G401 (cell line): ENCODE measurements around the gene CCDC148. TPM values are rescaled to one million over a fixed set of nuclear protein-coding genes. Genes with fewer than 3 reads are reported as not detected.
"Not testable (repeated sequence)": the region's sequence is repeated elsewhere in the genome, so short reads cannot be mapped to it uniquely, and the experiment has no call there.

Experiments used
- DNase-seq: peaks from one replicate; pipeline ENCODE4 v3.0.0-alpha.2; 2015; ENCODE audit warnings: low spot score
- in situ Hi-C: cut with HindIII; loops from 2 replicates; pipeline ENCODE4 v1.10.0; 2016; ENCODE audit warnings: low sequenced_read_pairs, mixed read lengths
- total RNA-seq: library from RNA; depleted of rRNA; stranded (reverse); fragments of >200 nt; shearing (Covaris generic); gene quantifications from 2 replicates; pipeline ENCODE4 v1.2.3, GENCODE V29; 2014

CCDC148 gene
- total RNA-seq, 1 experiment from 2014 or later: 4.1 TPM

GRCh38 chr2:158253170-158253569 lies 203.4 kb downstream of the CCDC148 start:
- in situ Hi-C loops: no loop called here
- no peak for DNase-seq

GRCh38 chr2:158251356-158251755 lies 205.2 kb downstream of the CCDC148 start:
- no peak for DNase-seq
- in situ Hi-C loops: no loop called here

- DNase-seq: no peak
- in situ Hi-C loops: no loop called here
Measured at GRCh38 chr2:158243392-158243791, 213.2 kb downstream of the CCDC148 start.

- in situ Hi-C loops: no loop called here
- DNase-seq: no peak
Measured at GRCh38 chr2:158242280-158242679, 214.3 kb downstream of the CCDC148 start.

- DNase-seq: no peak
- in situ Hi-C loops: no loop called here
Measured at GRCh38 chr2:158240975-158241374, 215.6 kb downstream of the CCDC148 start.

- DNase-seq: no peak
- in situ Hi-C loops: no loop called here
Measured at GRCh38 chr2:158239271-158239670, 217.3 kb downstream of the CCDC148 start.

GRCh38 chr2:158234497-158234896 lies 222.1 kb downstream of the CCDC148 start:
- DNase-seq: no peak
- in situ Hi-C loops: no loop called here

- in situ Hi-C loops: no loop called here
- no peak for DNase-seq
Measured at GRCh38 chr2:158232476-158232875, 224.1 kb downstream of the CCDC148 start.

- no peak for DNase-seq
- in situ Hi-C loops: no loop called here
Measured at GRCh38 chr2:158228943-158229508, 227.5 kb downstream of the CCDC148 start.

GRCh38 chr2:158223066-158223465 lies 233.5 kb downstream of the CCDC148 start:
- in situ Hi-C loops, DNase-seq: not testable (repeated sequence)

GRCh38 chr2:158221063-158222020 lies 235.2 kb downstream of the CCDC148 start:
- in situ Hi-C loops: no loop called here
- no peak for DNase-seq

GRCh38 chr2:158217593-158217992 lies 239.0 kb downstream of the CCDC148 start:
- in situ Hi-C loops: no loop called here
- no peak for DNase-seq

GRCh38 chr2:158214431-158214830 lies 242.1 kb downstream of the CCDC148 start:
- no peak for DNase-seq
- in situ Hi-C loops: no loop called here

- in situ Hi-C loops: no loop called here
- DNase-seq: no peak
Measured at GRCh38 chr2:158213773-158214172, 242.8 kb downstream of the CCDC148 start.

GRCh38 chr2:158212301-158212700 lies 244.3 kb downstream of the CCDC148 start:
- in situ Hi-C loops: no loop called here
- no peak for DNase-seq

GRCh38 chr2:158211502-158211901 lies 245.1 kb downstream of the CCDC148 start:
- in situ Hi-C loops: no loop called here

GRCh38 chr2:158207354-158207753 lies 249.2 kb downstream of the CCDC148 start:
- in situ Hi-C loops: no loop called here
- DNase-seq: no peak

More at GRCh38 chr2:158211502-158211901, 245.1 kb downstream of the CCDC148 start:
- DNase-seq: no peak

GRCh38 chr2:158205215-158205614 lies 251.3 kb downstream of the CCDC148 start:
- in situ Hi-C loops: no loop called here
- no peak for DNase-seq

GRCh38 chr2:158204741-158205165 lies 251.8 kb downstream of the CCDC148 start:
- DNase-seq: no peak
- in situ Hi-C loops: no loop called here

- DNase-seq: no peak
- in situ Hi-C loops: no loop called here
Measured at GRCh38 chr2:158202161-158202815, 254.3 kb downstream of the CCDC148 start.
